Effector memory CD8-positive, alpha-beta T cell (primary cell): ENCODE results near the gene KAZALD1.

Experiments
- ATAC-seq: fragments of 150-1000 bp; cut with Tn5 transposase; replicated peaks from 2 replicates; pipeline ENCODE4 v1.10.0; 2021; ENCODE audit warnings: mild to moderate bottlenecking, moderate library complexity
- DNase-seq, 3 experiments: peaks; one replicate each; pipeline ENCODE4 v3.0.0; 2021
- H3K27ac Mint-ChIP-seq, 2 donors: one replicate each; pipeline ENCODE4 v1.8.0; 2022; ENCODE audit warnings: mild to moderate bottlenecking in 2 of 2, mixed read lengths in 2 of 2, moderate library complexity in 2 of 2
- H3K27me3 Mint-ChIP-seq, 2 donors: one replicate each; pipeline ENCODE4 v1.8.0; 2022; ENCODE audit warnings: mixed read lengths in 2 of 2
- H3K36me3 Mint-ChIP-seq: one replicate; pipeline ENCODE4 v1.8.0; 2022; ENCODE audit warnings: mild to moderate bottlenecking, moderate library complexity, mixed read lengths; ENCODE audit not compliant: insufficient read depth
- H3K4me1 Mint-ChIP-seq, 2 donors: one replicate each; pipeline ENCODE4 v1.8.0; 2022; ENCODE audit warnings: low read depth in 2 of 2, mixed read lengths in 2 of 2
- H3K4me3 Mint-ChIP-seq, 2 donors: one replicate each; pipeline ENCODE4 v1.8.0; 2022; ENCODE audit warnings: mild to moderate bottlenecking in 2 of 2, mixed read lengths in 2 of 2, moderate library complexity in 2 of 2
- H3K9me3 Mint-ChIP-seq, 2 donors: one replicate each; pipeline ENCODE4 v1.8.0; 2022; ENCODE audit warnings: mixed read lengths in 2 of 2

Gene KAZALD1

DNA sequence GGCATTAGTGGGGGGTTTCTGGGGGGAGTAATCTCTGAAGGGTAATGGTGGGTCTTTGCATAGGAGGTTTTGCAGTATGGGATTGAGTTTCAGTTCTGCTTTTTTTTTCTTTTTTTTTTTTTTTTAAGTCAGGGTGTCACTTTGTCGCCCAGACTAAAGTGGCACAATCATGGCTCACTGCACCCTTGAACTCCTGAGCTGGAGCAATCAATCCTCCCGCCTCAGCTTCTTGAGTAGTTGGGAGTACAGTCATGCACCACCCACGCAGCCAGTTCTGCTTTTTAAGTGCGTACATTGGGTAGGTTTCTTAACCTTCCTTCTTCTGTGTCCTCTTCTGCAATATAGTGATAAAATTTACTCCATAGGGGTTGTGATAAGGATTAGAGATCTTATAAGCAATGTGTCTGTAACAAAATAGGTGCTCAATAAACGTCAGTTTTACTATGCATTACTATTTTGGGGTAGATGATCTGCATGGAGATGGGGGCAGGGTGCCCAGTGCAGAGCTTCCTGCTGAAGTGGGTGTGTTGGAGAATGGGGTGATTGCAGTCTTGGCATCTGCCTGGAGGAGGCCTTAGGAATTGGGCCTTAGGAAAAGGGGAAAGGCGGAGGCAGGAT is 9.6 kb downstream of the KAZALD1 start:
- Mint-ChIP-seq H3K27me3 (peaks cover 49 to 72% of the 10 kb centered on the region in 2 donors), H3K9me3 (no peaks in the 10 kb centered on the region), H3K27ac (no peak overlapping the region), H3K36me3 (no peaks in the 10 kb centered on the region), H3K4me1 (peaks cover 0 to 4% of the 10 kb centered on the region in 2 donors), H3K4me3 (no peak overlapping the region)
- no peak for ATAC-seq
- DNase-seq: no peak

GRCh38 chr10:101071885-101072433 is 10.2 kb downstream of the KAZALD1 start:
- Mint-ChIP-seq H3K4me3 (no peak overlapping the region), H3K36me3 (no peaks in the 10 kb centered on the region), H3K27ac (no peak overlapping the region), H3K27me3 (peaks cover 53 to 72% of the 10 kb centered on the region in 2 donors), H3K9me3 (no peaks in the 10 kb centered on the region), H3K4me1 (peaks cover 0 to 4% of the 10 kb centered on the region in 2 donors)
- DNase-seq: no peak
- no peak for ATAC-seq

- ATAC-seq: no peak
- Mint-ChIP-seq H3K27ac (no peak overlapping the region), H3K9me3 (no peaks in the 10 kb centered on the region), H3K4me1 (no peaks in the 10 kb centered on the region), H3K27me3 (peaks cover 54 to 64% of the 10 kb centered on the region in 2 donors), H3K36me3 (no peaks in the 10 kb centered on the region), H3K4me3 (no peak overlapping the region)
- DNase-seq: no peak
Observed at GRCh38 chr10:101072923-101073322, 11.1 kb downstream of the KAZALD1 start.

DNA sequence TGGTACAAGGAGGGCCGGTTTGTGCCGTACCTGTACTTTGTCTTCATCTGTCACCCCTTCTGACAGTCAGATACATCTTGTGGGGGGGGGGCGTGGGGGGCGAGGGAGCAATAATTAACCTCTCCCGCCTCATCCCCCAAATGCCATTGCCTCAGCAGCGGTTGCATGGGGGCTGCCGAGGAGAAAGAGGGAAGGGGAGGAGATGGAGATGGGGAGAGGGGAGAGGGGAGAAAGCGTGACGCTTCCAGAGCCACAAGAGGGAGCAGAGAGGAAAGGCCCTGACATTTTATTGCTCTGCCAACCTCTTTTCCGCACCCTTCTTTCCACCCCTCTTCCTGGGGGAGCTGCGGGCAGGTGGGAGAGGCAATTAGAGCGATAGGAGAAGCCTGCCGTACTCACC is 11.8 kb downstream of the KAZALD1 start:
- H3K4me1 Mint-ChIP-seq: no peaks in the 10 kb centered on the region
- no peaks in the 10 kb centered on the region for H3K9me3 Mint-ChIP-seq
- H3K27me3 Mint-ChIP-seq: peaks cover 58 to 71% of the 10 kb centered on the region in 2 donors

DNA sequence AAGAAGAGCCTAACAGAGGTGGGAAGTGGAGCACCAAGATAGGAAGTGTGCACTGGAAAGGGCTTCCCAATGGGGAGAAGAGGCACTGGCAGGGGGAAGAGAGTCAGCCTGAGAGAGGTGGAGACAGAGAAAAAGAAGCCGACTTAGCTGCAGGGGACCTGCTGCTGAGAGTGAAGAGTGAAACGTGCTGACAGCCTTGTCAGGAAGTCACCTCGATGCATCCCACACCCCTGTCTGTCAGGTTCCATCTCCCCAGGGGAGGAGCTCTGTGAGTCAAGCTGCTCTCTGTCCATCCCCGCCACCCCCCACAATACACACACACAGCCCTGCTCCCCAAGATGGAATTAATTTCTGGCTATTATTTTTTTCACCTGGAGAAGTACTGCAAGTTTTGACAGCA is 14.0 kb downstream of the KAZALD1 start:
- ATAC-seq (no peak), DNase-seq (no peak)
- H3K36me3 Mint-ChIP-seq: no peaks in the 10 kb centered on the region
- H3K4me3 Mint-ChIP-seq: no peak overlapping the region
- H3K27me3 Mint-ChIP-seq: peaks cover 78 to 88% of the 10 kb centered on the region in 2 donors
- no peaks in the 10 kb centered on the region for H3K9me3 Mint-ChIP-seq
- no peak overlapping the region for H3K27ac Mint-ChIP-seq
- H3K4me1 Mint-ChIP-seq: no peaks in the 10 kb centered on the region

More for the DNA sequence above, 11.8 kb downstream of the KAZALD1 start:
- Mint-ChIP-seq H3K27ac (no peak overlapping the region), H3K4me3 (no peak overlapping the region), H3K36me3 (no peaks in the 10 kb centered on the region)
- no peak for DNase-seq
- ATAC-seq: no peak

GRCh38 chr10:101076630-101077029 is 14.8 kb downstream of the KAZALD1 start:
- no peaks in the 10 kb centered on the region for H3K9me3 Mint-ChIP-seq
- peaks cover 79 to 88% of the 10 kb centered on the region in 2 donors for H3K27me3 Mint-ChIP-seq
- no peaks in the 10 kb centered on the region for H3K4me1 Mint-ChIP-seq
- H3K27ac Mint-ChIP-seq: no peak overlapping the region
- no peaks in the 10 kb centered on the region for H3K36me3 Mint-ChIP-seq
- no peak overlapping the region for H3K4me3 Mint-ChIP-seq
- DNase-seq (no peak), ATAC-seq (no peak)

DNA sequence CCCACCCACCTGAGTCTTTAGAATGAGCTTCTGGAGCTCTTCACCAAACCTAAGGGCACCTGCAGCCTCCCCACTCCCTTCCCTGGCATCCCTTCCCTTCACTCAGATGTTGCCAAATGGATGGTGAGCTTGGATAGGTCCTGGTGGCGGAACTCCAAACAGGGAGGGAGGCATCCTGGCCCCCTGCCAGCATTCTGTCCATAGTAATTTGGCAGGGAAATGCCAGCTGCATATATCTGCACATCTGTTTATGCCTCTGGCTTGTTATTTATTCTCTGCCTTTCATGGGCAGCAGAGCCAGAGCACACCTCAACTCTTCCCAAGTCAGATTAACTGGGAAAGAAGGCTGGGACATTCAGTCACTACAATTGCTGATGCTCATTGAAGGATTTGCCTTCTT is 18.1 kb downstream of the KAZALD1 start:
- H3K9me3 Mint-ChIP-seq: no peaks in the 10 kb centered on the region
- H3K4me3 Mint-ChIP-seq: no peak overlapping the region
- peaks cover 62 to 85% of the 10 kb centered on the region in 2 donors for H3K27me3 Mint-ChIP-seq
- no peak overlapping the region for H3K27ac Mint-ChIP-seq
- ATAC-seq (no peak), DNase-seq (no peak)
- no peaks in the 10 kb centered on the region for H3K36me3 Mint-ChIP-seq
- no peaks in the 10 kb centered on the region for H3K4me1 Mint-ChIP-seq

DNA sequence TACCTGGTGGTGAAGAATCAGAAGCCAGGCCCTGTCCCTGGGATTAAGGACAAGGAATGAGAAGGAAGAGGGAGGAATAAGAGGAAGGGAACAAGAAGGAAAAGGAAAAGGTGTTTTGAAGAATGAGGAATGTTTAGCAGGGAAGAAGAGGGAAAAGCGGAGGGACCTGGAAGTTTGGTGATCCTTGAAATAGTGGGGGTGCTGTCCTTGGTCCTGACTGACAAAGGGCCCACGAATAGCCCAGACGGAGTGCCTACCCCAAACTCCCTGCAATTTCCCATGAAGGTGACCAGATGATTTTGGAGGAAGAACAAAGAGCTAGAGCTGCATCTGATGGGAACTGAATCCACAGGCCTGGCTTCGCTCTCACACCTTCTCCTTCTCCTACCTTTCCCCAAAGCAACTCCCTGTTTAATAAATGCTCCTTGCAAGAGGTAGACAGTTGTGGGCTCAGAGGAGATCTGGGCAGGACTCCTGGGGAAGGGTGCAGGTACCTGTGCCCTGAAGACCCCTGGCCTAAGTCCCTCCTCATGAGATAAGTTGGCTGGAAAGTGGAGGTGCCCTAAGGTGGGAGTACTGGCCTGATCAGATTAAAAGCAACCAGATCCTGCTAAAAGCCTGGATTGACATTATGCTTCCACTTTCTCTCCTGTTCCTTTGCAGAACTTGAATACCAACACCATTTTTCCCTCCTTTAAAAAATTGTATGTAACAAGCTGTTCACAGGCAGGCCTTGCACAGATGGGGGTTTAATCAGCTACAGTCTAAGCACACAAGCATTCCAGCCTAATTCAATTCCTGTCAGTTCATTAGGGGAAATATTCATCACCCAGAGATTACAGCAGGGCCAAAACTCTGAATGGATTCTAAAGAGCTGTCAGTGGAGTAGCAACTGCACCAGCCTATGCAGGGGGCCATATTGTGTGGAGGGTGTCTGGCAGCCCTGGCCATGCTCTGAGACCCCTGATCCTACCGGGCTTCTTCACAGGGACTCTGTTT is 19.4 kb downstream of the KAZALD1 start:
- no peak overlapping the region for H3K4me3 Mint-ChIP-seq
- no peak for DNase-seq
- peaks cover 52 to 87% of the 10 kb centered on the region in 2 donors for H3K27me3 Mint-ChIP-seq
- no peaks in the 10 kb centered on the region for H3K36me3 Mint-ChIP-seq
- H3K4me1 Mint-ChIP-seq: no peaks in the 10 kb centered on the region
- no peaks in the 10 kb centered on the region for H3K9me3 Mint-ChIP-seq
- no peak overlapping the region for H3K27ac Mint-ChIP-seq
- ATAC-seq: no peak

- ATAC-seq: no peak
Observed at GRCh38 chr10:101085846-101086245, 24.1 kb downstream of the KAZALD1 start.

DNA sequence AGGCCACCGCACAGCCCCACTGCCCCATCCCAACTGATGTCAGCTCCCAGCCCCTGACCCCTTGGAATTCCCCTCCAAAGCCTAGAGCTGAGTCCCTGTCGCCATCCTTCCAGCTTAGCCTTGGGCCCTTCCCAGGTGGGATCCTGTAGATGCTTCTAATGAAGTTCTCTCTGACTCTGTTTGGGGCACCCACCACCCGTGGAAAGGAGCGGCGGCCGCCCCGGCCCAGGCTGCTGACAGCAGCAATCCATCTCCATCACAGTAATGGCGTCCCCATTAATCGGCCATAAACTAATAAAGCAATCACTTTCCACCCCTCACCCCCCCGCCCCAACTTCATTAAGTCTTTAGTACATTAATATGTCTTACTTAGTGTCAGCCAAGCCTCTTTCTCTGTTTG is 25.6 kb downstream of the KAZALD1 start:
- no peaks in the 10 kb centered on the region for H3K36me3 Mint-ChIP-seq
- H3K27ac Mint-ChIP-seq: no peak overlapping the region
- H3K27me3 Mint-ChIP-seq: peaks cover 65 to 98% of the 10 kb centered on the region in 2 donors

More at GRCh38 chr10:101085846-101086245, 24.1 kb downstream of the KAZALD1 start:
- Mint-ChIP-seq H3K4me3 (no peak overlapping the region), H3K27me3 (peaks cover 54 to 97% of the 10 kb centered on the region in 2 donors), H3K4me1 (no peaks in the 10 kb centered on the region), H3K27ac (no peak overlapping the region), H3K36me3 (no peaks in the 10 kb centered on the region), H3K9me3 (no peaks in the 10 kb centered on the region)
- DNase-seq: no peak

DNA sequence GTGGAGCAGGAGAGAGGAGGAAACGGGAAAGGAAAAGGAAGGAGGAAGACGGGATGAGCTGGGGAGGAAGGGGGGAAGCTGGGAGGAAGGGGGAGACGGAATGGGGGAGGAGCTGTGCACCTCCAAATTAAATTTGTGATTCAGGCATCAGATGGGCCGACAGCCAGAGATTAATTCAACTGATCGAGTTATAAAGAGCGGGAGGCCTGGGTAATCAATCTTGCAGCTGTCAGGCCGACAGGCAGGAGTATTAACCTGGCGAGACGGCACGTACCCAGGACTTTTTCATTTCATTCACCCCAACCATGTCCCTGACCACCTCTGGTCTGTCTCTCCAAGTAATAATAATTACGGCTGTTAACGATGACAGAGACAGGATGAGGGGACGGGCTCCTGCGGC is 26.2 kb downstream of the KAZALD1 start:
- ATAC-seq (no peak), DNase-seq (no peak)
- H3K4me1 Mint-ChIP-seq: no peaks in the 10 kb centered on the region
- H3K27me3 Mint-ChIP-seq: peaks cover 67 to 98% of the 10 kb centered on the region in 2 donors
- no peaks in the 10 kb centered on the region for H3K36me3 Mint-ChIP-seq
- H3K27ac Mint-ChIP-seq: no peak overlapping the region
- no peak overlapping the region for H3K4me3 Mint-ChIP-seq
- no peaks in the 10 kb centered on the region for H3K9me3 Mint-ChIP-seq

More for the DNA sequence above, 25.6 kb downstream of the KAZALD1 start:
- H3K9me3 Mint-ChIP-seq: no peaks in the 10 kb centered on the region
- no peak for DNase-seq
- no peak for ATAC-seq
- H3K4me3 Mint-ChIP-seq: no peak overlapping the region
- H3K4me1 Mint-ChIP-seq: no peaks in the 10 kb centered on the region

DNA sequence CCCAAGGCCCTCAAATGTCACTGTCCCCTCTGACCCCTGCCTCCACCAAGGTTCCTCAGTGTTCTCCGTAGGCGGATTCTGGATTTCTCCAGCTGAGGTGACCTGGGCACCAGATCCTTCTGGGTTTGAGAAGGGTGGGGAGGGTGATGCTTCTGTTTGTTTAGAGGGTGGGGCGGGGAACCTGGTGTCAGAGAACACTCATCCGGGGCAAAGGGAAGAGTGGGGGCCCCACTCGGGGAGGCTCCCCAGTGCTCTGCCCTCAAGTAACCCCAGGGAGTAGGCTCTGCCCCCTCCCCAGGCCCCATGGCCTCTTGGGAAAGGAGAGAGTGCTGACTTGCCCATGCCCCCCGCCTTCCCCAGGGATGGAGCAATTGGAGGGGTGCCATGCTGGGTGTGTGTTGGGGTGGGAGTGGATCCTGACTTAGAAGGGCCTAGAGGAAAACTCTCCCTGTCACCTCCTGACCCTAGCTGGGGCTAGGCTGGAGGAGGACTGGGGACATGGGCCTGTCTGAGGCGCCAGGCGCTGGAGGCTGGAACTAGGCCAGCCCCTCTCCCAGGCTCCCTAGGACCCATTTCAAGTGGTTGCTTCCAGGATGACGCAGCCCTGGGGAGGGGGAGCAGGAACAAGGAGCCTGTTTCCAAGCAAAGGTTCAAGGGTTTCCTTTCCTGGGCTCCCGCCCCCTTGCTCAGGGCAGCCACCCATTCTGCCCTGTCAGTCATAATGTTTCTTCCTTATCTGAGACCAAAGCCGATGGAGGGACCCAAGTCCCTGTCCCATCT is 27.9 kb downstream of the KAZALD1 start:
- peaks cover 71 to 100% of the 10 kb centered on the region in 2 donors for H3K27me3 Mint-ChIP-seq
- no peak for ATAC-seq
- DNase-seq: no peak
- no peaks in the 10 kb centered on the region for H3K36me3 Mint-ChIP-seq
- no peaks in the 10 kb centered on the region for H3K9me3 Mint-ChIP-seq
- H3K4me3 Mint-ChIP-seq: no peak overlapping the region
- H3K4me1 Mint-ChIP-seq: no peaks in the 10 kb centered on the region
- H3K27ac Mint-ChIP-seq: no peak overlapping the region

DNA sequence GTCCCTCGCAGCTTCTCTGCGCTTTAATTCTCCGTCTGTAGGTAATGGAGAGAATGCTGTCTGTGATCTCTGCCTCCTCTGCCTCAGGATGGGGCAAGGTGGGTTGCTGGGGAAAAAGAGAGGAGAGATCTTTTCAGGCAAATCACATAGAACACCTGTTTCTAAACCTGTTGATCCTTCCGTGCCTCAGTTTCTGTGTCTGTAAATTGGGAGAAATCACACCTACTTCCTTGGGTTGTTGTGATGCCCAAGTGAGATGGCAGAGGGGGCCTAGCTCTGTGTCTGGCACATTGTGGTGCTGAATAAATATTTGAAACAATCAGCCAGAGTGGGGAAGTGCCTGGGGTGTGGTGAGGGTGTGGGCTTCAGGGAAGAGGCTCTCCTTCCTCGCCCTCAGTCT is 28.8 kb downstream of the KAZALD1 start:
- Mint-ChIP-seq H3K4me3 (no peak overlapping the region), H3K27me3 (peaks cover 74 to 100% of the 10 kb centered on the region in 2 donors), H3K27ac (no peak overlapping the region), H3K9me3 (no peaks in the 10 kb centered on the region), H3K4me1 (peaks cover 0 to 2% of the 10 kb centered on the region in 2 donors), H3K36me3 (no peaks in the 10 kb centered on the region)
- no peak for DNase-seq
- ATAC-seq: no peak
